22Rv1 (cell line): ENCODE results near the gene C10orf62.

Experiments
- ZFX ChIP-seq: fragments of 450-650 bp; IDR thresholded peaks from 2 replicates; pipeline ENCODE4 v1.6.1; 2017; ENCODE audit warnings: antibody characterized with exemption, borderline replicate concordance
- TF ChIP-seq, protein P1 (sequence below): fragments of 450-650 bp; IDR thresholded peaks from 2 replicates; pipeline ENCODE4 v1.5.1; 2017; ENCODE audit warnings: mild to moderate bottlenecking

DNA sequence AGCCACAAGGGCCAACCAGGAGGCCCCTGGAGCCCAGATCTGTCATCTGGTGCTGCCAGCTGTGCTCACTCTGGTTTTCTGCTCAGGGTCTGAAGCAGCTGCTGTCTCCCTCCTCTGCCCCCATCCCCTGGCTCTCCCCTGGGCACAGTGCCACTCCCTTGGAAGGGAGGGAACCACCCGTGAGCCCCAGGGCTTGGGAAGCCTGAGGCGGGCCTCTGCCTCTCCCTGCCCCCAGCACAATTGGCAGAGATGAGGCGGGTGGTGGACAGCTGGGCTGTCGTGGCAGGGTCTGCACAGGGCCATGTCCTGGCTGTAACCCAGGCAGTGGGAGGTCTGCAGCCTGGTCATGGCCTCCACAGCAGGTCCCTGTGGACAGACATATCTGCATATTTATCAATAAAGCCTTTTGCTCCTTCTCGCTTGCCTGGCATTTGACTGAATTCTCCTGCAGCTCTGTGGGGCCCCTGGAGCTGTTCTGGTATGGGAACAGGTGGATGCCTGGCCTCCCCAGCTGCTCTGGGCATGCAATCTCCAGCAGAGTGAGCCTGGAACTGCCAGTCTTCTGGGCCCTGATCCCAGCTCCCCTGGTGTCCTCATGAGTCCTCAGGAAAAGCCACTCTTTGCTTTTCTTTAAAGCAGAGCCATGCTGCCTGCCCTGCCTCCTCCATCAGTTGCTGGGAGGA, 18.6 kb upstream of the C10orf62 start:
- TF ChIP-seq, protein P1, sequence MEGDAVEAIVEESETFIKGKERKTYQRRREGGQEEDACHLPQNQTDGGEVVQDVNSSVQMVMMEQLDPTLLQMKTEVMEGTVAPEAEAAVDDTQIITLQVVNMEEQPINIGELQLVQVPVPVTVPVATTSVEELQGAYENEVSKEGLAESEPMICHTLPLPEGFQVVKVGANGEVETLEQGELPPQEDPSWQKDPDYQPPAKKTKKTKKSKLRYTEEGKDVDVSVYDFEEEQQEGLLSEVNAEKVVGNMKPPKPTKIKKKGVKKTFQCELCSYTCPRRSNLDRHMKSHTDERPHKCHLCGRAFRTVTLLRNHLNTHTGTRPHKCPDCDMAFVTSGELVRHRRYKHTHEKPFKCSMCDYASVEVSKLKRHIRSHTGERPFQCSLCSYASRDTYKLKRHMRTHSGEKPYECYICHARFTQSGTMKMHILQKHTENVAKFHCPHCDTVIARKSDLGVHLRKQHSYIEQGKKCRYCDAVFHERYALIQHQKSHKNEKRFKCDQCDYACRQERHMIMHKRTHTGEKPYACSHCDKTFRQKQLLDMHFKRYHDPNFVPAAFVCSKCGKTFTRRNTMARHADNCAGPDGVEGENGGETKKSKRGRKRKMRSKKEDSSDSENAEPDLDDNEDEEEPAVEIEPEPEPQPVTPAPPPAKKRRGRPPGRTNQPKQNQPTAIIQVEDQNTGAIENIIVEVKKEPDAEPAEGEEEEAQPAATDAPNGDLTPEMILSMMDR, result no peak
- no peak for TF ChIP-seq ZFX
